Adrenal gland (tissue), 5 donors: ENCODE data around the gene ATF7.

ENCODE experiments used
- CTCF ChIP-seq, 6 experiments: fragments of 450-650 bp in 4 of 6; fragments of 200-600 bp in 2 of 6; sonication (generic) in 1 of 6; IDR thresholded peaks; 1 replicate in 5 of 6; 2 replicates in 1 of 6; pipeline versions ENCODE4 v1.5.1 to v1.8.0; 2016 to 2021; ENCODE audit warnings: antibody characterized with exemption in 6 of 6, mild to moderate bottlenecking in 2 of 6, moderate library complexity in 1 of 6
- POLR2A ChIP-seq, 2 donors: fragments of 450-650 bp; IDR thresholded peaks; one replicate each; pipeline ENCODE4 v1.6.1; 2017; ENCODE audit warnings: antibody characterized with exemption in 2 of 2, mild to moderate bottlenecking in 2 of 2, moderate library complexity in 1 of 2
- donor health status: DM: no; HTN: no; CAD: no.

- no peak for TF ChIP-seq POLR2A (IDR thresholded peaks at IDR 0.05)
- TF ChIP-seq CTCF (IDR thresholded peaks at IDR 0.05), result no peak
These were observed 119.8 kb downstream of the ATF7 start for GRCh38 chr12:53506450-53506785.
